ENCODE data around the gene PIF1. TPM values are rescaled to one million over a fixed set of nuclear protein-coding genes. Genes with fewer than 3 reads are reported as not detected.

PIF1 gene
- total RNA-seq, 2 donors from 2014 or later, result 24.7 to 91.9 TPM

- DNase-seq (ENCODE audit: low spot score), result no peak
- H3K4me1 Mint-ChIP-seq (ENCODE audit: low read depth in 2 of 2), result peaks cover 53 to 57% of the 10 kb centered on the region in 2 donors
- no peaks in the 10 kb centered on the region for H3K27me3 Mint-ChIP-seq
- H3K4me3 Mint-ChIP-seq, result peak overlapping the region; percentile 66
- H3K9me3 Mint-ChIP-seq, result no peaks in the 10 kb centered on the region
- ATAC-seq, result peak in 1 of 2 donors; percentile 14
- H3K27ac Mint-ChIP-seq, result peak overlapping the region; percentile 82 to 92
- H3K36me3 Mint-ChIP-seq, result peaks cover 20% of the 10 kb centered on the region
Observed at GRCh38 chr15:64856429-64857145, 31.1 kb upstream of the PIF1 start.

GRCh38 chr15:64855205-64855975, 29.9 kb upstream of the PIF1 start:
- H3K27ac Mint-ChIP-seq, result peak overlapping the region; percentile 82 to 92
- H3K4me3 Mint-ChIP-seq, result peak overlapping the region; percentile 32
- no peaks in the 10 kb centered on the region for H3K9me3 Mint-ChIP-seq
- peaks cover 26% of the 10 kb centered on the region for H3K36me3 Mint-ChIP-seq
- no peaks in the 10 kb centered on the region for H3K27me3 Mint-ChIP-seq
- ATAC-seq, result peak; percentile 5 to 21
- DNase-seq (ENCODE audit: low spot score), result no peak
- H3K4me1 Mint-ChIP-seq (ENCODE audit: low read depth in 2 of 2), result peaks cover 62 to 63% of the 10 kb centered on the region in 2 donors

GRCh38 chr15:64854526-64854925, 29.1 kb upstream of the PIF1 start:
- Mint-ChIP-seq H3K36me3 (peaks cover 27% of the 10 kb centered on the region), H3K4me1 (ENCODE audit: low read depth in 2 of 2) (peaks cover 63 to 65% of the 10 kb centered on the region in 2 donors), H3K27ac (peak overlapping the region; percentile 23 to 82), H3K9me3 (no peaks in the 10 kb centered on the region), H3K27me3 (no peaks in the 10 kb centered on the region), H3K4me3 (no peak overlapping the region)
- ATAC-seq (no peak), DNase-seq (ENCODE audit: low spot score) (no peak)

GRCh38 chr15:64854041-64854440, 28.6 kb upstream of the PIF1 start:
- no peaks in the 10 kb centered on the region for H3K27me3 Mint-ChIP-seq
- H3K9me3 Mint-ChIP-seq, result no peaks in the 10 kb centered on the region
- peaks cover 61 to 62% of the 10 kb centered on the region in 2 donors for H3K4me1 Mint-ChIP-seq (ENCODE audit: low read depth in 2 of 2)
- ATAC-seq, result no peak
- H3K4me3 Mint-ChIP-seq, result no peak overlapping the region
- no peak overlapping the region for H3K27ac Mint-ChIP-seq
- no peak for DNase-seq (ENCODE audit: low spot score)
- peaks cover 26% of the 10 kb centered on the region for H3K36me3 Mint-ChIP-seq

GRCh38 chr15:64851503-64851840, 26.0 kb upstream of the PIF1 start:
- Mint-ChIP-seq H3K9me3 (no peaks in the 10 kb centered on the region), H3K4me3 (no peak overlapping the region), H3K36me3 (peaks cover 22% of the 10 kb centered on the region), H3K27me3 (no peaks in the 10 kb centered on the region), H3K4me1 (ENCODE audit: low read depth in 2 of 2) (peaks cover 49 to 55% of the 10 kb centered on the region in 2 donors), H3K27ac (peak overlapping the region; percentile 42 to 50)
- ATAC-seq, result no peak
- DNase-seq (ENCODE audit: low spot score), result no peak

- peak overlapping the region; percentile 42 to 50 for H3K27ac Mint-ChIP-seq
- no peak for ATAC-seq
- H3K4me3 Mint-ChIP-seq, result no peak overlapping the region
- H3K4me1 Mint-ChIP-seq (ENCODE audit: low read depth in 2 of 2), result peaks cover 49 to 53% of the 10 kb centered on the region in 2 donors
- no peak for DNase-seq (ENCODE audit: low spot score)
- no peaks in the 10 kb centered on the region for H3K27me3 Mint-ChIP-seq
- peaks cover 22% of the 10 kb centered on the region for H3K36me3 Mint-ChIP-seq
- no peaks in the 10 kb centered on the region for H3K9me3 Mint-ChIP-seq
Observed at GRCh38 chr15:64850778-64851502, 25.5 kb upstream of the PIF1 start.

GRCh38 chr15:64847876-64848716, 22.6 kb upstream of the PIF1 start:
- Mint-ChIP-seq H3K9me3 (no peaks in the 10 kb centered on the region), H3K4me3 (peak overlapping the region; percentile 30), H3K4me1 (ENCODE audit: low read depth in 2 of 2) (peaks cover 62 to 65% of the 10 kb centered on the region in 2 donors), H3K27ac (peak overlapping the region; percentile 48 to 87), H3K36me3 (peaks cover 22% of the 10 kb centered on the region), H3K27me3 (no peaks in the 10 kb centered on the region)
- ATAC-seq, result no peak
- no peak for DNase-seq (ENCODE audit: low spot score)

- no peak for DNase-seq (ENCODE audit: low spot score)
- Mint-ChIP-seq H3K36me3 (peaks cover 22% of the 10 kb centered on the region), H3K27ac (peak overlapping the region; percentile 48 to 87), H3K4me1 (ENCODE audit: low read depth in 2 of 2) (peaks cover 66 to 70% of the 10 kb centered on the region in 2 donors), H3K9me3 (no peaks in the 10 kb centered on the region), H3K4me3 (peak overlapping the region; percentile 34), H3K27me3 (no peaks in the 10 kb centered on the region)
- no peak for ATAC-seq
Observed at GRCh38 chr15:64847448-64847847, 22.0 kb upstream of the PIF1 start.

GRCh38 chr15:64847016-64847415, 21.6 kb upstream of the PIF1 start:
- Mint-ChIP-seq H3K9me3 (no peaks in the 10 kb centered on the region), H3K27ac (peak overlapping the region; percentile 48 to 87), H3K4me1 (ENCODE audit: low read depth in 2 of 2) (peaks cover 66 to 70% of the 10 kb centered on the region in 2 donors), H3K4me3 (peak overlapping the region; percentile 34), H3K27me3 (no peaks in the 10 kb centered on the region), H3K36me3 (peaks cover 19% of the 10 kb centered on the region)
- ATAC-seq (no peak), DNase-seq (ENCODE audit: low spot score) (no peak)

- Mint-ChIP-seq H3K4me3 (peak overlapping the region; percentile 94), H3K9me3 (no peaks in the 10 kb centered on the region), H3K36me3 (peaks cover 14% of the 10 kb centered on the region), H3K4me1 (ENCODE audit: low read depth in 2 of 2) (peaks cover 59 to 62% of the 10 kb centered on the region in 2 donors), H3K27me3 (no peaks in the 10 kb centered on the region), H3K27ac (peak overlapping the region; percentile 82 to 87)
- no peak for DNase-seq (ENCODE audit: low spot score)
- no peak for ATAC-seq
Observed at GRCh38 chr15:64845831-64846595, 20.6 kb upstream of the PIF1 start.

- no peaks in the 10 kb centered on the region for H3K9me3 Mint-ChIP-seq
- ATAC-seq (no peak), DNase-seq (ENCODE audit: low spot score) (no peak)
- H3K36me3 Mint-ChIP-seq, result peaks cover 8% of the 10 kb centered on the region
- H3K4me3 Mint-ChIP-seq, result peak overlapping the region; percentile 94
- peak overlapping the region; percentile 82 to 87 for H3K27ac Mint-ChIP-seq
- H3K4me1 Mint-ChIP-seq (ENCODE audit: low read depth in 2 of 2), result peaks cover 60 to 63% of the 10 kb centered on the region in 2 donors
- H3K27me3 Mint-ChIP-seq, result no peaks in the 10 kb centered on the region
Observed at GRCh38 chr15:64845183-64845611, 19.8 kb upstream of the PIF1 start.

GRCh38 chr15:64844576-64845145, 19.2 kb upstream of the PIF1 start:
- H3K4me1 Mint-ChIP-seq (ENCODE audit: low read depth in 2 of 2), result peaks cover 64 to 68% of the 10 kb centered on the region in 2 donors
- DNase-seq (ENCODE audit: low spot score) (no peak), ATAC-seq (peak in 1 of 2 donors; percentile 42)
- no peaks in the 10 kb centered on the region for H3K9me3 Mint-ChIP-seq
- H3K4me3 Mint-ChIP-seq, result peak overlapping the region; percentile 94
- no peaks in the 10 kb centered on the region for H3K27me3 Mint-ChIP-seq
- peaks cover 8% of the 10 kb centered on the region for H3K36me3 Mint-ChIP-seq
- peak overlapping the region; percentile 82 to 87 for H3K27ac Mint-ChIP-seq

Measured in natural killer cell treated with Interleukin-12 subunit alpha and Interleukin-12 subunit beta and Interleukin-15 and Interleukin-18, amount 100 ng/mL, for 72 hours (primary cell).